Nephron (organoid): ENCODE measurements around the gene CTF1.
A peak's percentile ranks its signal among the peaks of the same experiment; 100 is the strongest.
"Not testable (repeated sequence)": the region's sequence is repeated elsewhere in the genome, so short reads cannot be mapped to it uniquely, and the experiment has no call there.

ENCODE experiments used
- H3K27ac Mint-ChIP-seq, 3 experiments: 2 replicates each; pipeline ENCODE4 v1.8.0; 2020; ENCODE audit warnings: mixed read lengths in 3 of 3, mild to moderate bottlenecking in 2 of 3, moderate library complexity in 1 of 3
- H3K27me3 Mint-ChIP-seq: 2 replicates; pipeline ENCODE4 v1.8.0; 2021; ENCODE audit warnings: low read depth, mild to moderate bottlenecking, moderate library complexity, mixed read lengths
- H3K36me3 Mint-ChIP-seq: 2 replicates; pipeline ENCODE4 v1.8.0; 2020; ENCODE audit warnings: low read depth, mixed read lengths
- H3K4me1 Mint-ChIP-seq: 2 replicates; pipeline ENCODE4 v1.8.0; 2020; ENCODE audit warnings: mixed read lengths
- H3K4me3 Mint-ChIP-seq, 3 experiments: 2 replicates each; pipeline ENCODE4 v1.8.0; 2020; ENCODE audit warnings: mild to moderate bottlenecking in 3 of 3, mixed read lengths in 3 of 3, moderate library complexity in 2 of 3
- H3K9me3 Mint-ChIP-seq: 2 replicates; pipeline ENCODE4 v1.8.0; 2020; ENCODE audit warnings: mixed read lengths
- TF ChIP-seq, protein P1 (sequence below), 3 experiments: fragments of 200-600 bp; sonication (generic); IDR thresholded peaks; one replicate each; pipeline ENCODE4 v1.5.0; 2021; ENCODE audit warnings: antibody characterized with exemption in 3 of 3; ENCODE audit not compliant: unreplicated experiment in 3 of 3

The CTF1 gene

DNA sequence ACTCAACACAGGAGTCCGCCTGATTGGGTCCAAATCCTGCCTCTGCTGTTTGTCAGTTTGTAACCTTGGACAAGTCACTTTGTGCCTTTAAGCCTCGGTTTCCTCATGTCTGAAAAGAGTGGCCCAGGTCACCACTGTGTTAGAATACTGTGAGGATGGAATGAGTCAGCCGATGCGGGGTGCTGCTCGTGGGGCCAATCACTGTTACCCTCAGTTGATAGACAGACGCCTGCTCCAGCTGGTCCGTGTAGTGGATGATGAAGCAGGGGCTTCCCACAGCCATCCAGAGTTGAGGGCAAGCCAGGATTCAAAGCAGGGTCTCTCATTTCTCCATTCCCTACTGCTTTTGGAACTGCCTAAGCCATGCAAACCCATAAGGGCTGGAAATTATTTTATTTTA lies 32.8 kb downstream of the CTF1 start:
- Mint-ChIP-seq H3K9me3 (no peaks in the 10 kb centered on the region), H3K27ac (no peak overlapping the region), H3K27me3 (no peaks in the 10 kb centered on the region), H3K4me3 (no peak overlapping the region), H3K36me3 (peaks cover 22% of the 10 kb centered on the region), H3K4me1 (peaks cover 20% of the 10 kb centered on the region)
- TF ChIP-seq, protein P1, sequence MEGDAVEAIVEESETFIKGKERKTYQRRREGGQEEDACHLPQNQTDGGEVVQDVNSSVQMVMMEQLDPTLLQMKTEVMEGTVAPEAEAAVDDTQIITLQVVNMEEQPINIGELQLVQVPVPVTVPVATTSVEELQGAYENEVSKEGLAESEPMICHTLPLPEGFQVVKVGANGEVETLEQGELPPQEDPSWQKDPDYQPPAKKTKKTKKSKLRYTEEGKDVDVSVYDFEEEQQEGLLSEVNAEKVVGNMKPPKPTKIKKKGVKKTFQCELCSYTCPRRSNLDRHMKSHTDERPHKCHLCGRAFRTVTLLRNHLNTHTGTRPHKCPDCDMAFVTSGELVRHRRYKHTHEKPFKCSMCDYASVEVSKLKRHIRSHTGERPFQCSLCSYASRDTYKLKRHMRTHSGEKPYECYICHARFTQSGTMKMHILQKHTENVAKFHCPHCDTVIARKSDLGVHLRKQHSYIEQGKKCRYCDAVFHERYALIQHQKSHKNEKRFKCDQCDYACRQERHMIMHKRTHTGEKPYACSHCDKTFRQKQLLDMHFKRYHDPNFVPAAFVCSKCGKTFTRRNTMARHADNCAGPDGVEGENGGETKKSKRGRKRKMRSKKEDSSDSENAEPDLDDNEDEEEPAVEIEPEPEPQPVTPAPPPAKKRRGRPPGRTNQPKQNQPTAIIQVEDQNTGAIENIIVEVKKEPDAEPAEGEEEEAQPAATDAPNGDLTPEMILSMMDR (IDR thresholded peaks at IDR 0.05; ENCODE audit: unreplicated experiment in 3 of 3) = no peak

DNA sequence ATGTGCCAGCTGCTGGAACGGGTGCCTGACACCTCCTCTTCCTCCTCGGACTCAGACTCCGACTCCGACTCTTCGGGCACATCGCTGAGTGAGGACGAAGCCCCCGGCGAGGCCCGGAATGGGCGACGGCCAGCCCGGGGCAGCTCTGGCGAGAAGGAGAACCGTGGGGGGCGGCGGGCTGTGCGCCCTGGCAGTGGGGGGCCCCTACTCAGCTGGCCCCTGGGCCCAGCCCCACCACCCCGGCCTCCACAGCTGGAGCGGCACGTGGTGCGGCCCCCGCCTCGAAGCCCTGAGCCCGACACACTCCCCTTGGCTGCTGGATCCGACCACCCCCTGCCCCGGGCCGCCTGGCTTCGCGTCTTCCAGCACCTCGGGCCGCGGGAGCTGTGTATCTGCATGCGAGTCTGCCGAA lies 33.8 kb downstream of the CTF1 start:
- H3K27me3 Mint-ChIP-seq = no peaks in the 10 kb centered on the region
- H3K27ac Mint-ChIP-seq = no peak overlapping the region
- no peaks in the 10 kb centered on the region for H3K9me3 Mint-ChIP-seq
- peaks cover 14% of the 10 kb centered on the region for H3K4me1 Mint-ChIP-seq
- no peak overlapping the region for H3K4me3 Mint-ChIP-seq
- H3K36me3 Mint-ChIP-seq = peaks cover 29% of the 10 kb centered on the region
- TF ChIP-seq, protein P1 (IDR thresholded peaks at IDR 0.05; ENCODE audit: unreplicated experiment in 3 of 3) = no peak

DNA sequence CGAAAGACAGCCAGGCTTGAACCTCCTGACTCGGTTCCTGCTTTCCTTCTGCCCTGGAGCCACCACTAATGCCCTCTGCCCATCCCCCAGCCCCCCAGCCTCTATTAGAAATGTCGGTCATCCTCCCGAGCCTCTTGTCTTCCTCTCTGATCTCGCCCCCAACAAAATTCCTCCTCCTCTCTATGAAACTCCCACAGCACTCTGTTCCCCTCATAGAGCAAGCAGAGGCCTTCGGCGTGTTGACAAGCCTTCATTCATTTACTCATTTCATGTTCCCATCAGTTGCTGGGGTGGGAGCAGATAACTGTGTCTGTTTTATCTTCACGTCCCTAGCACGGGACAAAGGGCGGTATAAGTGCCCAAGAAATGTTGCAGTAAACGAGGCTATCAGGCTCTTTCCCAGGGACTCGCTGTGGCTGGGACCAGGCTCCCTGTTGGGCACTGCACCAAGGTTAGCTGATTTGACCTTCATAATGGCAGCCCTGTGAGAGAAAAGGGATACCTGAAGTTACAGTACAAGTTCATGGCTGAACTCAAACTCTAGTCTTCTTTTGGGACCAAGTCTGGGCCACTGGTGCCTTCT lies 34.7 kb downstream of the CTF1 start:
- TF ChIP-seq, protein P1 (IDR thresholded peaks at IDR 0.05; ENCODE audit: unreplicated experiment in 3 of 3) = no peak
- peaks cover 36% of the 10 kb centered on the region for H3K36me3 Mint-ChIP-seq
- no peak overlapping the region for H3K27ac Mint-ChIP-seq
- H3K4me3 Mint-ChIP-seq = no peak overlapping the region
- no peaks in the 10 kb centered on the region for H3K27me3 Mint-ChIP-seq
- no peaks in the 10 kb centered on the region for H3K9me3 Mint-ChIP-seq
- peaks cover 9% of the 10 kb centered on the region for H3K4me1 Mint-ChIP-seq

DNA sequence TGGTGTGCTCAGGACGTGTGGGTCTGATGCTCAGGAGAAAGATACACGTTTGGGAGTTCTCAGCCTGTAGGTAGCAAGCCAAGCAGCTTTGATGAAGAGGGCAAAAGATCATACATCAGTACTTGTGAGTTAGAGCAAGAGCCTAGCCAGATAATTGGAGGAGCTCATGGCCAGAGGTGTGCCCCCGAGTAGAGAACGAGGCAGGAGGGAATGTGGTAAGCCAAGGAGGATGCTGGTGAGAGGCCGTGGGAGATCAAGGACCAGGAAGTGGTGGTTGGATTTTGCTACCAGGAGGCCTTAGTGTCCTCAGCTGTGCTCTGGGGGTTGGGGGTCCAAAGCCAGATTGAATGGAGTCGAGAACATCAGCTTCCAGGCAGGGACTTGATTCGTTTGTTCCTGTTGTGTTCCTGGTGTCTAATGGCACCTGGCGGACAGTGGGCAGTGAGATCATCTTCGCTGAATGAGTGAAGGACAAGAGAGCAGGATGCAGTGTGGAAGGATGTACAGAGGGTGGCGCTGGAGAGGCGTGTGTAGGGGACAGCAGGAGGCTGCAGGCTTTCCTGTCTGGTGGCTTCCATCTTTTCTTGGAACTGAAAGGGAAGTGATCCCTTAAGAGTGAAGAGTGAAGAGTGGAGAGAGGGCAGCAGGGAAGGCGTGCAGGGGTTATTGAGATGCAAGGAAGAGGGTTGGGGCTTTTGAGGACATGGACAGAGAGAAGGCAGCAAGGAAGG lies 38.6 kb downstream of the CTF1 start:
- Mint-ChIP-seq H3K27me3 (no peaks in the 10 kb centered on the region), H3K4me3 (no peak overlapping the region), H3K36me3 (peaks cover 53% of the 10 kb centered on the region), H3K9me3 (no peaks in the 10 kb centered on the region), H3K4me1 (no peaks in the 10 kb centered on the region), H3K27ac (no peak overlapping the region)
- TF ChIP-seq, protein P1 (IDR thresholded peaks at IDR 0.05; ENCODE audit: unreplicated experiment in 3 of 3) = peak; percentile 28 to 39 (median 35)

DNA sequence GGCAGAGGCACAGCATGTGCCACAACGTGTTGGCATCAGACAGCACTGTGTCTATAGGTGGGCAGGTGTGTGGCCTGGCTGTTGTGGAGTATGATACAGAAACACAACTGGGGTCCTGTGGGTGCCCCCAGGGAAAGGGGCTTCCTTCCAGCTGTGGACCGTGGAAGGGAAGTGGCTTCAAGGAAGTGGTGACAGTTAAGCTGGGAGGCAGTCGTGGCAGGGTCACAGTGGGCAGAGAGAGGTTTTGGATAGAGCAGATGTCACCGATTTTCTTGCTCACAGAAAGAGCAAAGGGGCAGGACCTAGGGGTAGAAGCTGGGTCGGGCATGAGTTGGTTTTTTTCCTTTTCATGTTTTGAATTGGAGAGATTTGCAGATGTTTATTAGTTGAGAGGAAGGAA lies 41.3 kb downstream of the CTF1 start:
- H3K9me3 Mint-ChIP-seq = no peaks in the 10 kb centered on the region
- no peak overlapping the region for H3K27ac Mint-ChIP-seq
- H3K27me3 Mint-ChIP-seq = no peaks in the 10 kb centered on the region
- H3K4me1 Mint-ChIP-seq = no peaks in the 10 kb centered on the region
- TF ChIP-seq, protein P1 (IDR thresholded peaks at IDR 0.05; ENCODE audit: unreplicated experiment in 3 of 3) = no peak
- H3K4me3 Mint-ChIP-seq = no peak overlapping the region
- H3K36me3 Mint-ChIP-seq = peaks cover 60% of the 10 kb centered on the region

DNA sequence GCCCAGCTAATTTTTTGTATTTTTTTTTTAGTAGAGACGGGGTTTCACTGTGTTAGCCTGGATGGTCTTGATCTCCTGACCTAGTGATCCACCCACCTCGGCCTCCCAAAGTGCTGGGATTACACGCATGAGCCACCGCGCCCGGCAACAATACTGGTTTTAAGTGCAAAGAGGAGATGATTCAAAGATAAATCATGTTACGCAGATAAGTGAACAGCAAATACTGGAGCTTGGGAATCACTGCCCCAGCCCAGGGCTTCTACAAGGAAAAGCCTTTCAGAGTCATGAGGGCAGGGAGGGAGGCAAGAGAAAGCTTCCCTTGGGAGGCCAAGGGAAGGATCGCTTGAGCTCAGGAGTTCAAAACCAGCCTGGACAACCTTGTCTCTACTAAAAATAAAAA lies 43.2 kb downstream of the CTF1 start:
- Mint-ChIP-seq H3K27ac (peak overlapping the region in 1 of 3 experiments; percentile 37), H3K36me3 (peaks cover 73% of the 10 kb centered on the region)
- not testable (repeated sequence) for H3K4me3 Mint-ChIP-seq, H3K9me3 Mint-ChIP-seq, H3K4me1 Mint-ChIP-seq, H3K27me3 Mint-ChIP-seq
